Subcutaneous adipose tissue (tissue), 4 donors: Measurements from ENCODE around the gene PDE7B. TPM values are rescaled to one million over a fixed set of nuclear protein-coding genes. Genes with fewer than 3 reads are reported as not detected.

Experiments
- total RNA-seq, 4 donors: library from RNA; depleted of rRNA; stranded (reverse); fragments of >200 nt; gene quantifications; one replicate each; pipeline ENCODE4 v1.1.0, GENCODE V29; 2016
- TF ChIP-seq, protein P1 (sequence below): fragments of 450-650 bp; IDR thresholded peaks from one replicate; pipeline ENCODE4 v1.5.1; 2016; ENCODE audit warnings: low read depth, mild to moderate bottlenecking, control low read depth, antibody characterized with exemption, moderate library complexity

Gene PDE7B
- total RNA-seq, 4 donors from 2014 or later = 4.1 to 12.6 (median 9.5) TPM

DNA sequence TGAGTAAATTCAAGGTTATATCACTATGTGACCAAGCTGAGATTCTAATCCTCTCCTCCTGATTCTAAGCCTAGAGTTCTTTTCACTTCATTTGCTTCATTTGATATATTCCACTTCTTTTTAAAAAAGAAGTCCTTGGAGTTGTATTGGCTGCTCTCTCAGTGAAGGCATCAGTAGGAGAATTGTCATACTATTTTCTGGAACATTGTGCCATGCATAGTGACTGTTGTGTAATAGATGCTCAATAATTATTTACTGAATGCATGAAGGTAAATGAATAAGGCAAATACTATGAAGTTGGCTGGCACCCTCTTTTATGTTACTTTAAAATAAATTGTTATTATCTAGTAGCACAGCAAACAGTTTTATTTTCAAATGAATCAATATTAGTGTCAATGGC is 209.3 kb downstream of the PDE7B start:
- TF ChIP-seq, protein P1, sequence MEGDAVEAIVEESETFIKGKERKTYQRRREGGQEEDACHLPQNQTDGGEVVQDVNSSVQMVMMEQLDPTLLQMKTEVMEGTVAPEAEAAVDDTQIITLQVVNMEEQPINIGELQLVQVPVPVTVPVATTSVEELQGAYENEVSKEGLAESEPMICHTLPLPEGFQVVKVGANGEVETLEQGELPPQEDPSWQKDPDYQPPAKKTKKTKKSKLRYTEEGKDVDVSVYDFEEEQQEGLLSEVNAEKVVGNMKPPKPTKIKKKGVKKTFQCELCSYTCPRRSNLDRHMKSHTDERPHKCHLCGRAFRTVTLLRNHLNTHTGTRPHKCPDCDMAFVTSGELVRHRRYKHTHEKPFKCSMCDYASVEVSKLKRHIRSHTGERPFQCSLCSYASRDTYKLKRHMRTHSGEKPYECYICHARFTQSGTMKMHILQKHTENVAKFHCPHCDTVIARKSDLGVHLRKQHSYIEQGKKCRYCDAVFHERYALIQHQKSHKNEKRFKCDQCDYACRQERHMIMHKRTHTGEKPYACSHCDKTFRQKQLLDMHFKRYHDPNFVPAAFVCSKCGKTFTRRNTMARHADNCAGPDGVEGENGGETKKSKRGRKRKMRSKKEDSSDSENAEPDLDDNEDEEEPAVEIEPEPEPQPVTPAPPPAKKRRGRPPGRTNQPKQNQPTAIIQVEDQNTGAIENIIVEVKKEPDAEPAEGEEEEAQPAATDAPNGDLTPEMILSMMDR = no peak

DNA sequence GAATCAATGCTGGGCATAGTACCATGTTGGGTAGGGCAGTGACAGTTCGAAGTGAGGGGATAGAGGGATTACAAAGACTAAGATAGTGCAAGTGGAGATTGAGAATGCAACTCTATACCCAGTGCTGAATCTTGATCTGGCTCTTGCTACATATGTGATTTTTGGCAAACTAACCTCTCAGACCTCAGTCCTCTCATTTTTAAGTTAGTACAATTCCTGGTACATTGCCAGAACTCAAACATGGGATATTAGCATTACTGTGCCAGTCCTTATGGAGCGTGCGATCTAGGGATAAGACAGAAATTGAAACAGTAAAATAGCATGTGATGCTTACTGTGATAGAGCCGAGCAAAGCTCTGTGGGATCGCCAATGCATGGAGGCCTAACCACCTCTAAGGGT is 210.2 kb downstream of the PDE7B start:
- TF ChIP-seq, protein P1 = no peak

DNA sequence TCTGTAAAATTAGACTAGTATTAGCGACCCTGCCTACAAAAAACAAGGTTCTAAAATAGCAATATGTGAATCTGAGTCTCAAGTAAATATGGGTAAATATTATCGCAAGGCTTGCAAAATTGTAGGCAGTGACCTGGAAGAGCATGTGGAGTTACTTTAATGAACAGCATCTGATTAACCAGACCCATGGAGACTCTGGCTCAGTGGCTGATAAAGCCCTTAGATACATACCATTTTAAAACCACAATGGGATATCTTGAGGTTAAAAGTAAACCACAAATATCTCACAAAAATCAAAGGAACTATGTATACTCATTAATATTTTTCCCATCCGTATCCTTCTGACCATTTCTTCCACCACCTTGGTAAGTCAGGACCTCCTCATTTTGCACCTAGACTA is 211.6 kb downstream of the PDE7B start:
- TF ChIP-seq, protein P1 = no peak

DNA sequence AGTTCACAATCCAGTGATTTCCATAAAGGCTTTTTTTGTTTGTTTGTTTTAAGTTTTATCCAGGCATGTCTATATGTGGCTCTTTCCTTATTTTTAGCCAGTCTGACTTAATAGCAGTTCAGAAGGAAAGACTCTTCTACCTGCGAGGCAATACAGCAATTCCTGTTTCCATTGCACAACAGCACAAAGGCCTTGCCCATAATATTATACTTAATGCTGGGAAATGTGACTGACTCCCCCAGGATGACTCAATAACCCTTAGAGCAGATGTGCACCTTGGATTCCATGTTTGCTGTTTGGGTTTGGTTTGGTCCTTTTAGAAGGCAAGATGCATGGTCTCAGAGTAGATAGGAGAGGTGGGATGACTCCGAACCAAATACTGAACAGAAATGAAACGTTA is 214.5 kb downstream of the PDE7B start:
- TF ChIP-seq, protein P1 = no peak

DNA sequence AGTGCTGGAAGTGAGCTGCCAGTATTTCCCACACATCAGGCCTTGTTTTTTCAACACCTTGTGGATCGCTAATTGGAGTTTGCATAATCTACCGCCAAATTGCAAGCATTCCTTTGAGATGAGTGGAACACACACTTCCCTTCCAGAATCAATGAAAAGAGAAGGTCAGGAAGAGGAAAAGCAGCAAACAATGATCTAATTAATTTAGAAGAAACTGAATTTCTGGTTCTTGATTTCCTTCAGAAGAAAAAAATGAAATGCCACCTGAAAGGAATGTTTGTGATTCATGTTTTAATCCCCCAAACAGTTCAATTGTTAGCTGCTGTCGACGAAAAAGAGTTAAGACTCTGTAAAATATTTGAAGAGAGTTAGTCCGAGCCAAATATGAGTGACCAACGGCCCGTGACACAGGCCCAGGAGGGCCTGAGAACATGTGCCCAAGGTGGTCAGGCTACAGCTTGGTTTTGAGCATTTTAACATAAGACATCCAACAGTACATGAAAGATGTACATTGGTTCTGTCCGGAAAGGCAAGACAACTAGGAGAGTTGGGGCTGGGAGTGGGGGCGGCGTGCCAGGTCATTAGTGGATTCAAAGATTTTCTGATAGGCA is 216.3 kb downstream of the PDE7B start:
- TF ChIP-seq, protein P1 = no peak

DNA sequence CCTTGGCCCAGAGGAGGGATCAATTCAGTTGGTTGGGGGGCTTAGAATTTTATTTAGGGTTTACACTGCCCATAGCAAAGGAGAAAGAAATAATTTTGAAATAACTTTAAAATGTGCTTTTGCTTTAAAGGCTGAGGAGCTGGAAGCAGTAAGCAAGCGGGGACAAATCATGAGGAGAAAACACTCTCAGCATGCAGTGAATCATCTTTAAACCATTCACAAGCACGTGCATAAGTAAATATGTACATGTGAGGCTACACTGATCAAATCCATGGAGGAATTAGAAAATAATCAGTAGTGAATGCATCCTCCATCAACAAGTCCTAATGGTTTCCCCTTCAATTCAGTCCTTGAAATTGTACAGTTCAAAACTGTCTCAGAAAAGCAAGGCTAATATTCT is 217.6 kb downstream of the PDE7B start:
- TF ChIP-seq, protein P1 = no peak

DNA sequence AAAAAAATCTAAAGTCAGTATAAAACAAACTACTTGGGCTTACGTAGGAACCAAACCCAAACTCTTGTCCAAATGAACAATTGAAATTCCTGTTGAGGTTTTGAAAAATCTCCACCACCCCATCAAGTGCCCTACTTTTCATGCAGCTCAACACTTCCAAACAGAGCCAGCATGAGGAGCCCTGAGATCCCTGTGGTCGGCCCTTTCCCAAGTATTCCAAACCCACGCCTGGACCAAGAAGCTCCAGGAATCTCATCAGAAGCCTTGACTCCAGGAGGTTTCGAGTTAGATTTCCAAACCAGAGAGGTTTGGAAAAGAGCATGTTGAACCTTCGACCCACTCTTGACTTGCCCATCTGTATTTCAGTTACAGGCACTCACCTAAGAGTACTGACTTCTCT is 219.3 kb downstream of the PDE7B start:
- TF ChIP-seq, protein P1 = no peak
